ENCODE measurements around the gene BHLHE23.

DNA sequence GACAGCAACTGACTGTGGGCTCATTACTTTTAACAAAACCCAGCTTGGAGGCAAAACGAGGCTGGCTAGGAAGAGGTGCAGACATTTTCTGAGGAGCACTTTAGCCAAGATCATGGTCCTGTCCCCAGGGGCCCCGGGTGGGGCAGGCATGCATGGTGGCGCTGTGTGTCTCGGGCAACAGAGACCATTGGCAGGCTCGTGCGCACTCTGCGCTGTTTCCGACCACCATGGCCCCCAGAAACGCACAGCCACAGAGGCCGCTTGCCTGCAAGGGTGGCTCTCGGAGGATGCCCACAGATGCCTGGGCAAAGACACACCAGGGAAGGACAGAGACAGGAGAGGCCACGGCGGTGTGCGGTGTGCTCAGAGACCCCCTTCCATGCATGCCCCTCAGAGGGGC is 6.7 kb downstream of the BHLHE23 start:
- TF ChIP-seq, protein P1, sequence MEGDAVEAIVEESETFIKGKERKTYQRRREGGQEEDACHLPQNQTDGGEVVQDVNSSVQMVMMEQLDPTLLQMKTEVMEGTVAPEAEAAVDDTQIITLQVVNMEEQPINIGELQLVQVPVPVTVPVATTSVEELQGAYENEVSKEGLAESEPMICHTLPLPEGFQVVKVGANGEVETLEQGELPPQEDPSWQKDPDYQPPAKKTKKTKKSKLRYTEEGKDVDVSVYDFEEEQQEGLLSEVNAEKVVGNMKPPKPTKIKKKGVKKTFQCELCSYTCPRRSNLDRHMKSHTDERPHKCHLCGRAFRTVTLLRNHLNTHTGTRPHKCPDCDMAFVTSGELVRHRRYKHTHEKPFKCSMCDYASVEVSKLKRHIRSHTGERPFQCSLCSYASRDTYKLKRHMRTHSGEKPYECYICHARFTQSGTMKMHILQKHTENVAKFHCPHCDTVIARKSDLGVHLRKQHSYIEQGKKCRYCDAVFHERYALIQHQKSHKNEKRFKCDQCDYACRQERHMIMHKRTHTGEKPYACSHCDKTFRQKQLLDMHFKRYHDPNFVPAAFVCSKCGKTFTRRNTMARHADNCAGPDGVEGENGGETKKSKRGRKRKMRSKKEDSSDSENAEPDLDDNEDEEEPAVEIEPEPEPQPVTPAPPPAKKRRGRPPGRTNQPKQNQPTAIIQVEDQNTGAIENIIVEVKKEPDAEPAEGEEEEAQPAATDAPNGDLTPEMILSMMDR (IDR thresholded peaks at IDR 0.05; ENCODE audit: low read length) = no peak
- TF ChIP-seq EZH2phosphoT487 (IDR thresholded peaks at IDR 0.05; ENCODE audit: low read length) (no peak), EZH2 (optimal IDR thresholded peaks at IDR 0.05; ENCODE audit: low read depth, low read length) (no peak)

Data from MM.1S (cell line).